ENCODE data around the gene RASSF8. TPM values are rescaled to one million over a fixed set of nuclear protein-coding genes. Genes with fewer than 3 reads are reported as not detected.
A peak's percentile ranks its signal among the peaks of the same experiment; 100 is the strongest.

The RASSF8 gene
- total and polyA plus RNA-seq, 5 donors = 13.0 to 94.6 (median 78.5) TPM

DNA sequence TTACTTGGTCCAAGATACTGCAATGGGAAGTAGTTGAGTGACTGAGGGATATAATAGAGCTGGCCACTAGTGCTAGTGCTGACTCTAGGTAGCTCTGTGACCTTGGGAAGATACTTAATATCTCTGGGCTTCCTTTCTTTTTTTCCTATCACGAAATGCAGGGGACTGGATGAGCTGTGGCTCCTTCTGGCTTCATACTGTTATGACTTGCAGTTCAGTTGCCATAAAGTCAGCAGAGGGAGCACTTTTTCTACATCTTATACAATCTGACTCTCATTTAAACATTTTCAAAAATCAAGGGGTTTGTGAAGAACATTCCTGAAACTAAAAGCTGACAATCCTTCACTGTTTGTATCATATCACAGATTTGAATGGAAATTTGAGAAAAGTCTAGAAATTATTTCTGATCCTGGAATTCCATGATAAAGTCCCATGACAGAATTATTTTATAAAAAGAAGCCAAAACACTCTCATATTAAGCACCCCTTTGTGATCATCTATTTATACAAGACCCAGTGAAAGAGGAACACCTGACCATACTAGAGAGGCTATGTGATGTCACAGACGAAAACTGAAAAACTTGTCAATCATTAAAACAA, 161.0 kb downstream of the RASSF8 start:
- 26% methylated on average over 2 of the region's 2 CpGs for WGBS
- H3K4me1 ChIP-seq (ENCODE audit: control insufficient read depth, insufficient read depth, low read length) = peaks cover 2% of the 10 kb centered on the region

GRCh38 chr12:26120561-26121274, 162.2 kb downstream of the RASSF8 start:
- no peaks in the 10 kb centered on the region for H3K9me3 ChIP-seq (ENCODE audit: control insufficient read depth, low read length)
- 56% methylated on average over 4 of the region's 4 CpGs for WGBS
- no peak for ATAC-seq
- H3K4me3 ChIP-seq (ENCODE audit: low read length) = no peak overlapping the region
- DNase-seq = no peak
- H3K27ac ChIP-seq (ENCODE audit: low read length) = peak overlapping the region; percentile 38
- H3K27me3 ChIP-seq (ENCODE audit: control insufficient read depth, insufficient read depth) = no peaks in the 10 kb centered on the region
- intact Hi-C loops (cut with DNase I) = loop anchor here (5.0 to 10.0 kb wide), 4 partner anchors 74 to 164 kb away; partner anchors contain the start of gene SSPN (in 4 of the 4)
- peaks cover 2% of the 10 kb centered on the region for H3K4me1 ChIP-seq (ENCODE audit: control insufficient read depth, insufficient read depth, low read length)

More for the DNA sequence above, 161.0 kb downstream of the RASSF8 start:
- Histone ChIP-seq H3K27ac (ENCODE audit: low read length) (peak overlapping the region; percentile 55), H3K27me3 (ENCODE audit: control insufficient read depth, insufficient read depth) (no peaks in the 10 kb centered on the region), H3K4me3 (ENCODE audit: low read length) (no peak overlapping the region), H3K9me3 (ENCODE audit: control insufficient read depth, low read length) (no peaks in the 10 kb centered on the region)
- intact Hi-C loops (cut with DNase I) = no loop called here
- DNase-seq (no peak), ATAC-seq (peak in 1 of 2 donors; percentile 9)

GRCh38 chr12:26121323-26122060, 163.0 kb downstream of the RASSF8 start:
- intact Hi-C loops (cut with DNase I) = loop anchor here (5.0 to 10.0 kb wide), 4 partner anchors 73 to 163 kb away; partner anchors contain the start of gene SSPN (in 4 of the 4)
- peaks cover 2% of the 10 kb centered on the region for H3K4me1 ChIP-seq (ENCODE audit: control insufficient read depth, insufficient read depth, low read length)
- ATAC-seq = no peak

DNA sequence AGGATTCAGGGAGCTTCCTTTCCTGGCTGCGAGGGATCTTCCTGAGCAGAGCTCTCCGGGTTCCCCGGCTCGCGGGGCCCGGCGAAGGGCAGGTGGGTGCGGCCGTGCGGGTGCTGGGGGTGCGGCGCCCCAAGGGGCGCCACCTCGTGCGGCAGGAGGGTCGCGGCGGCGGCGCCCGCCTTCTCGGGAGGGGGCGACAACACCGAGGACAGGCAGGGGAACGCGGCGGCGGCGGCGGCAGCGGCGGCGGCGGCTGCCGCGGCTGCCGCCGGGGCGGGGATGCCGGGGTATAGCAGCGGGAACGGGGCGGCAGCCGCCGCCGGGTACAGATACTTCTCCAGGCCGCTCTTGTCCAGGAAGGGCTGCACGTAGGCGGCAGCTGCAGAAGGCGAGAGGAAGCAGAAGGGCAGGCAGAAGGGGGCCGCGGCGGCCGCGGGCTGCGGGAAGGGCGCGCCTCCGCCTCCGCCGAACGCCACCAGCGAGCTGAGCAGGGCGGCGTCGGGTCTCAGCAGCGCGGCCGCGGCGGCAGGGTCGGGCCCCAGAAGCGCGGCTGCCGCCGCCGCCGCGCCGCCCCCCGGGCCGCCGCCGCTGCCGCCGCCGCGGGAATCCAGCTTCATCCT, 163.7 kb downstream of the RASSF8 start:
- Histone ChIP-seq H3K9me3 (ENCODE audit: control insufficient read depth, low read length) (no peaks in the 10 kb centered on the region), H3K4me1 (ENCODE audit: control insufficient read depth, insufficient read depth, low read length) (peaks cover 2% of the 10 kb centered on the region), H3K27me3 (ENCODE audit: control insufficient read depth, insufficient read depth) (no peaks in the 10 kb centered on the region), H3K4me3 (ENCODE audit: low read length) (peak overlapping the region; percentile 76), H3K27ac (ENCODE audit: low read length) (peak overlapping the region; percentile 59)
- intact Hi-C loops (cut with DNase I) = loop anchor here (5.0 to 10.0 kb wide), 4 partner anchors 73 to 163 kb away; partner anchors contain the start of gene SSPN (in 4 of the 4)
- ATAC-seq = no peak
- WGBS = under 1% methylated on average over 88 of the region's 88 CpGs
- peak; percentile 45 to 77 (median 74) for DNase-seq

More at GRCh38 chr12:26121323-26122060, 163.0 kb downstream of the RASSF8 start:
- Histone ChIP-seq H3K9me3 (ENCODE audit: control insufficient read depth, low read length) (no peaks in the 10 kb centered on the region), H3K27ac (ENCODE audit: low read length) (peak overlapping the region; percentile 59), H3K4me3 (ENCODE audit: low read length) (peak overlapping the region; percentile 76), H3K27me3 (ENCODE audit: control insufficient read depth, insufficient read depth) (no peaks in the 10 kb centered on the region)
- 35% methylated on average over 15 of the region's 15 CpGs for WGBS
- no peak for DNase-seq

DNA sequence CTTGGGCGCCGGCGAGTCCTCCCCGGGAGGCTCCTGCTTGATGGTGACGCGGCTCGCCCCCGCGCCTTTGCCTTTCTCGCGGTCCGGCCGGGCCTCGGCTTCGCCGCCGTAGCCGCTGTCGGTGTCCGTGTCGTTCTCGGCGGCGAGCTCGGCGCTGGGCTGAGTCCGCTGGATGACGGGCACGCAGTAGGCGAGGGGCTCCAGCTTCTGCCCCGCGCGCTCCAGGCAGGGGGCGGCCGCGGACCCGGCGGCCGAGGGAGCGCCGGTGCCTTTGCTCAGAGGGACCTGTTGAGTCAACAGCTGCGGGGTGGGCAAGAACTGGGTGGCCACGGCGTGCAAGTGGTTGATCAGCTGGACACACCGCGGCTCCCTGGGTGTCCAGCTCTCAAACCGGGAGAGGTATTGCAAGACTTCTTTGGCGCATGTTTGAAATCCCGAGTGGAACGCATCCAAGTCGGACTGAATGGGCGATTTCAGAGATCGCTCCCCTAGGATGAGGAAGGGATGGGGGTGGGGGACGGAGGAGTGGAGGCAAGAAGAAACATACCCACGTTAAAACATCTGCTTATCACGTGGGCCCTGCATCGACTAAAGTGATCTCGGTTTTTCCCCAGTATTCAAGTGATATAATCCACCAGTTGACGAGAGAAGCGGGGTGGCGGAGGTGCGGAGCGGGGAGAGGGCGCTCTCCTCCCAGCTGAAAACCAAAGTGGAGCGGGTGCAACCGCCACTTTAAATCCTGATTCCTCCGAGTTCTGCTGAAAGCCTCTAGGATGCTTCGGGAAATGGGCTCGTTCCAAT, 164.4 kb downstream of the RASSF8 start:
- ATAC-seq (peak; percentile 2 to 22), DNase-seq (peak; percentile 67 to 84 (median 79))
- H3K27ac ChIP-seq (ENCODE audit: low read length) = peak overlapping the region; percentile 59
- intact Hi-C loops (cut with DNase I) = loop anchor here (5.0 to 10.0 kb wide), 4 partner anchors 72 to 162 kb away; partner anchors contain the start of gene SSPN (in 4 of the 4)
- peaks cover 2% of the 10 kb centered on the region for H3K4me1 ChIP-seq (ENCODE audit: control insufficient read depth, insufficient read depth, low read length)
- under 1% methylated on average over 69 of the region's 69 CpGs for WGBS
- H3K4me3 ChIP-seq (ENCODE audit: low read length) = peak overlapping the region; percentile 76
- no peaks in the 10 kb centered on the region for H3K9me3 ChIP-seq (ENCODE audit: control insufficient read depth, low read length)
- no peaks in the 10 kb centered on the region for H3K27me3 ChIP-seq (ENCODE audit: control insufficient read depth, insufficient read depth)

GRCh38 chr12:26123482-26123980, 165.0 kb downstream of the RASSF8 start:
- Histone ChIP-seq H3K27me3 (ENCODE audit: control insufficient read depth, insufficient read depth) (no peaks in the 10 kb centered on the region), H3K4me3 (ENCODE audit: low read length) (peak overlapping the region; percentile 76), H3K4me1 (ENCODE audit: control insufficient read depth, insufficient read depth, low read length) (peaks cover 2% of the 10 kb centered on the region), H3K9me3 (ENCODE audit: control insufficient read depth, low read length) (no peaks in the 10 kb centered on the region), H3K27ac (ENCODE audit: low read length) (peak overlapping the region; percentile 59)
- DNase-seq = no peak
- intact Hi-C loops (cut with DNase I) = loop anchor here (5.0 to 10.0 kb wide), 4 partner anchors 71 to 161 kb away; partner anchors contain the start of gene SSPN (in 4 of the 4)
- ATAC-seq = no peak
- 13% methylated on average over 8 of the region's 8 CpGs for whole genome bisulfite sequencing

DNA sequence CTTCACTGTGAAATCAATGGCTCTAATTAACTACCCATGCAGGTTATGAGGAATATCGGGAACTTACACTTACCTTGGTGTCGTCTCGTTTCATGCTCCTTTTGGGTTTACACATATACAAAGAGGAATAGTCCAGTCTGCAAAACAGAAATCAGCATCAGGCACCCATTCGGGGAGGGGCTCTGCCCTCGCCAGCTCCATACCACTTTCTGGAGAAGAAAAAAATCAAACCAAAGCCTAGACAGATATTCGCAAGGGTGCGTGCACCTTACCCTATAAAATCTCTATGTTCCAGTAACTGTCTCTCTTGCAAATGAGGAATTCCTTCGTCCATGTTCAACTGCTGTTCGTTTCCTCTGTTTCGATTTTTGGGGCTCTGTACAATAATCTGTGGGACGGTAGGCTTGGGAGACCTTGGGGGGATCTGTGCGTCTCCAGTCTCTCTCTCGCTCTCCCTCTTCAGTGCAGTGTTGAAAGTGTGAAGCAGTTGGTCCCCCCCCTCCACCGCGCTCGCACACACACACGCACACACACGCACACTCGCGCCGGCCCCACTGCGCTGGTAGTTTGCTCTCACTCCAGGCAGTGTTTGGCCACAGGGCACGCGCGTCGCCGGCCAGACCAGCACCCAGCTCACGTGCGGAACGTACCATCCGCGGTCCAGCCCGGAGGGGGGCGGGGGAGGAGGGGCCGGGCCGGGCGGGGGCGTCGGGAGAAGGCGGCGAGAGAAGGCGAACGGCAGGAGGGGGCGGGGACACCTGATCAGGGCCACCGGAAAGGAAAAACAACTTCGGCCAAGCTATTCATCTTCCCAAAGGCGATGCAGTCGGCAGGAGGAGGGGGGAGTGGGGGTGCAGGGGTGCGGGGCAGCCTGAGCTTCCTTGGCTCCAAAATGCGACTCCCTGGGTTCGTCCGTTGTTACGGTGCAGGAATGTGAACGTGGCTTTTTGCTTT, 166.2 kb downstream of the RASSF8 start, which contains the start of gene BHLHE41:
BHLHE41 (minus strand) TSS at position 592 of the 954 bp plus-strand sequence; CDS start at position 334, 258 bp downstream.
- ATAC-seq (peak; percentile 61 to 69), DNase-seq (peak; percentile 72 to 93 (median 93))
- intact Hi-C loops (cut with DNase I) = loop anchor here (5.0 to 10.0 kb wide), 4 partner anchors 70 to 160 kb away; partner anchors contain the start of gene SSPN (in 4 of the 4)
- 1% methylated on average over 53 of the region's 54 CpGs for WGBS
- Histone ChIP-seq H3K27me3 (ENCODE audit: control insufficient read depth, insufficient read depth) (no peaks in the 10 kb centered on the region), H3K4me1 (ENCODE audit: control insufficient read depth, insufficient read depth, low read length) (no peaks in the 10 kb centered on the region), H3K9me3 (ENCODE audit: control insufficient read depth, low read length) (no peaks in the 10 kb centered on the region), H3K27ac (ENCODE audit: low read length) (peak within 1 kb of the TSS; percentile 75), H3K4me3 (ENCODE audit: low read length) (peak within 1 kb of the TSS; percentile 76)

GRCh38 chr12:26125400-26126339, 167.2 kb downstream of the RASSF8 start:
- peak; percentile 76 to 84 for ATAC-seq
- peak overlapping the region; percentile 76 for H3K4me3 ChIP-seq (ENCODE audit: low read length)
- no peaks in the 10 kb centered on the region for H3K27me3 ChIP-seq (ENCODE audit: control insufficient read depth, insufficient read depth)
- no peaks in the 10 kb centered on the region for H3K4me1 ChIP-seq (ENCODE audit: control insufficient read depth, insufficient read depth, low read length)
- peak overlapping the region; percentile 75 for H3K27ac ChIP-seq (ENCODE audit: low read length)
- intact Hi-C loops (cut with DNase I) = loop anchor here (10.0 kb wide), 3 partner anchors 69 to 159 kb away; partner anchors contain the start of gene SSPN (in 2 of the 4)
- H3K9me3 ChIP-seq (ENCODE audit: control insufficient read depth, low read length) = no peaks in the 10 kb centered on the region
- peak; percentile 76 to 91 (median 91) for DNase-seq
- WGBS = under 1% methylated on average over 66 of the region's 66 CpGs

Measured in right cardiac atrium (tissue), 5 donors.